Adipose tissue (tissue), 3 donors: Measurements from ENCODE around the gene KRTAP1-4. TPM values are rescaled to one million over a fixed set of nuclear protein-coding genes. Genes with fewer than 3 reads are reported as not detected.
"Not testable (repeated sequence)": the region's sequence is repeated elsewhere in the genome, so short reads cannot be mapped to it uniquely, and the experiment has no call there.

Experiments
- H3K27ac ChIP-seq: one replicate; pipeline ENCODE4 v1.5.1; 2013; ENCODE audit warnings: low read depth, low read length
- WGBS, 3 donors: extraction: QIAGEN DNeasy Blood & Tissue Kit; methylation state at CpG; one replicate each; pipeline ENCODE4 v1.1.7; 2013; 5-methylcytosine and 5-hydroxymethylcytosine counted together
- polyA plus RNA-seq, 3 donors: library from polyadenylated mRNA; stranded (reverse); fragments of 200-250 nt; gene quantifications; one replicate each; pipeline ENCODE4 v1.2.3, GENCODE V29; 2013
- donor health status: healthy with polysubstance abuse.
- donor health status: Bipolar disorder and iron deficiency.
- donor health status: healthy.

KRTAP1-4 gene, protein sequence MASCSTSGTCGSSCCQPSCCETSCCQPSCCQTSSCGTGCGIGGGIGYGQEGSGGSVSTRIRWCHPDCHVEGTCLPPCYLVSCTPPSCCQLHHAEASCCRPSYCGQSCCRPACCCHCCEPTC
- not detected for polyA plus RNA-seq

DNA sequence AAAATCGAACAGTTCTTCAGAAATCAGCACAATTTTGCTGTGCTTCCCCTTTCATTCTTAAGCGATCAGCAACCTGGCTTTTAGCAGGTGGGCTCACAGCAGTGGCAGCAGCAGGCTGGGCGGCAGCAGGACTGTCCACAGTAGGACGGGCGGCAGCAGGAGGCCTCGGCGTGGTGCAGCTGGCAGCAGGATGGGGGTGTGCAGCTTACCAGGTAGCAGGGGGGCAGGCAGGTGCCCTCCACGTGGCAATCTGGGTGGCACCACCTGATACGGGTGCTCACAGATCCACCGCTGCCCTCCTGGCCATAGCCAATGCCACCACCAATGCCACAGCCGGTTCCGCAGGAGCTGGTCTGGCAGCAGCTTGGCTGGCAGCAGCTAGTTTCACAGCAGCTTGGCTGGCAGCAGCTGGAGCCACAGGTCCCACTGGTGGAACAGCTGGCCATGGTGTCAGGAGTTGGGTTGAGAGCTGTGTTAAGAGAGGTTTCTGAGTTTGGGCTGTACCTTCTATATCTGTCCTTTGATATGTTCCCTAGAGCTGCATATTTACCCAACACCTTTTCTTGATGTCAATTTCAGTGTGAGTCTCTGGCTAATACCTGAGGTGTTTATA is at the start of gene KRTAP1-4:
Gene KRTAP1-4, minus strand, starts transcription at position 563 of the 613 bp plus-strand sequence. Its CDS starts 117 bp downstream, at position 446.
- 83 to 86% (median 83%) methylated on average over 12 of the region's 12 CpGs for WGBS, 3 donors

DNA sequence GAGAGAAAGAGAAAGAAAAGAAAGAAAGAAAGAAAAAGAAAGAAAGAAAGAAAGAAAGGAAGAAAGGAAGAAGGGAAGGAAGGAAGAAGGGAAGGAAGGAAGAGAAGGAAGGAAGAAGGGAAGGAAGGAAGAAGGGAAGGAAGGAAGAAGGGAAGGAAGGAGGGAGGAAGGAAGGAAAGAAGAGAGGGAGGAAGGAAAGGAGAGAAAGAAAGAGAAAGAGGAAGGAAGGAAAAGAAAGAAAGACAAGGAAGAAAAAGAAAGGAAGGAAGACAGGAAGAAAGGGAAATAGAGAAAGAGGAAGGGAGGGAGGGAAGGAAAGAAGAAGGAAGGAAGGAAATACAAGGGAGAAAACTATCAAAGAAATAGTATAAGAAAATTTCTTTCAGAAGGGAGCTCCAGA is 46.8 kb upstream of the KRTAP1-4 start:
- H3K27ac ChIP-seq = no peak overlapping the region

More for the DNA sequence above, at the start of gene KRTAP1-4:
- H3K27ac ChIP-seq = no peak within 1 kb of the TSS

DNA sequence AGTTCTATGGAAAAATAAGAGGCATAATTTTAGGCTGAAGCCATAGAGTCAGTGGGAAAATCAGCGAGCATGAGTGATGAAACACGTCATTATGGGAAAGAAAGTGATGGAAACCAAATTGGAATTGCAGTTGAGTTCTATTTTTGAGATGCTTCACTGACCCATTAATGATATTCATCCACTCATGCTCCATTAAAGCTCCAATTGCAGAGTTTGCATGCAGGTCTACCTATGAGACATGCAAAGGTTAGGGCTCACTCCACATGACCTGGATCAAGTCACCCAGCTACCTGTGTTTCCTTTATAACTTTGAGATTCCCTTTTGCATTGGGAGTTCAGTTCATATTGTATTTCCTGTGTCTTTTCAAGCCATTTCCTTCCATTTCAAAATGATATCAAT is 43.7 kb upstream of the KRTAP1-4 start:
- H3K27ac ChIP-seq = no peak overlapping the region
- 83 to 91% (median 87%) methylated on average over 2 of the region's 2 CpGs for WGBS, 3 donors

DNA sequence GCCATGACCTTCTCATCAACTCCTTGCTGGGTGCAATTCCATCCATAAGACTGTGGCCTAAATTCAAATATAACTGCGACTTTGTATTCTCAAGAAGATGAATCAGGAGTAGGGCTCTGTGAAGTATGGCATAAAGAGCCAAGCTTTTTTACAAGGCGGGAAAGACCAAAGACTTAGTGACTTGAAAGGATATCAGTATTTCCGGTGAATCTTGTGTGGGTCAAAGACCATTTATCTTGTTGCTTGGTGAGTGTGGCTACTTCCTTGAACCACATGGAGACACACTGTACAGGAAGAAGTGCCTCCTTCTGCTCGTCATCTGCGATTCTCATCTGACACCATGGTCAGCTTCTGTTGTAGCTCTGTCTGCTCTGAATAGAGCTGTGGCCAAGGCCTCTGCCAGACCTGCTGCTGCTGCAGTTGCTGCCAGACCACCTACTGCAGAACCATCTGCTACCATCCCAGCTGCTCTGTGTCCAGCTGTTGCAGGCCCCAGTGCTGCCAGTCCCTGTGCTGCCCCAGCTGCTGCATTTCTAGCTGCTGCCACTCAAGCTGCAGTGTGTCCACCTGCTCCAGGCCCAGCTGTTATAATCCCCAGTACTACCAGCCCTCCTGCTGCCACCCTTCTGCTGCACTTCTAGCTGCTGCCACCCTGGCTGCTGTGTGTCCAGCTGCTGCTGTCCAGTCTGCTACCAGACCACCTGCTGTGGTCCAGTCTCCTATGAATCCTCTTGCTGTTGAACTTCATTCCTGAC is 41.8 kb upstream of the KRTAP1-4 start:
- 83 to 88% (median 84%) methylated on average over 5 of the region's 5 CpGs for WGBS, 3 donors

DNA sequence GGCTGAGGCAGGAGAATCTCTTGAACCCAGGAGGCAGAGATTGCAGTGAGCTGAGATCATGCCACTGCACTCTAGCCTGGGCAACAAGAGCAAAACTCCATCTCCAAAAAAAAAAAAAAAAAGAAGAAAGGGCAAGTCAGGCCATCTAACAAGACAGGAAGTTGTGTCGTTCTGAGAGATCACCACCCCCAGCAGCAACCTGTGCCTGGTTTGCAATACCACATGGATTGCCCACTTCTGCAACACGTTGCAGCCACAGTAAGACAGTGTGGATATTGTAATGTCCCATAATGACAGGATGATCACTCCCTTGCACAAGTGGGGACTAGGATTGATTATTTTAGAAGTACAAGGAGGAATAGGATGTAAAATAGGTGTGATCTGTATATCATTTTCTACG is 39.0 kb upstream of the KRTAP1-4 start:
- H3K27ac ChIP-seq = no peak overlapping the region
- 54 to 81% (median 61%) methylated on average over 3 of the region's 3 CpGs for WGBS, 3 donors

More for the DNA sequence above, 41.8 kb upstream of the KRTAP1-4 start:
- no peak overlapping the region for H3K27ac ChIP-seq

DNA sequence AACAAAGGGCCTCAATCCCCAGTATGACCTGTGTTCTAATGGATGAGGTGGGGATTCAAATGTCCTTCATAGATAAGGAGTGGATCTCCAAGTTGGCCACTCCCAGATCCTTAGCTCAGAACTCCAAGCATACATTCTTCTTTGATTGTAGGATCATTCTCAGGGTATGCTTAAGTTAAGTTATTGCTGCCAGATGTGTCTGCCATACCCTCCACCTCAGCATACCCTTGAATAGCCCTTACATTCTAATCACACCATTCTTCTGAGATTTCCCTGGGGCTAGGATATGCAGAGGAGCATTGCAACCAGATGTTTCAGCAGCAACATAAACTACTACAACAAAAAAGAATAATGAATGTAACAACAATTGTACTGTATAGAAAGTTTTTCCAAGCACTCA is 37.3 kb upstream of the KRTAP1-4 start:
- H3K27ac ChIP-seq = no peak overlapping the region

DNA sequence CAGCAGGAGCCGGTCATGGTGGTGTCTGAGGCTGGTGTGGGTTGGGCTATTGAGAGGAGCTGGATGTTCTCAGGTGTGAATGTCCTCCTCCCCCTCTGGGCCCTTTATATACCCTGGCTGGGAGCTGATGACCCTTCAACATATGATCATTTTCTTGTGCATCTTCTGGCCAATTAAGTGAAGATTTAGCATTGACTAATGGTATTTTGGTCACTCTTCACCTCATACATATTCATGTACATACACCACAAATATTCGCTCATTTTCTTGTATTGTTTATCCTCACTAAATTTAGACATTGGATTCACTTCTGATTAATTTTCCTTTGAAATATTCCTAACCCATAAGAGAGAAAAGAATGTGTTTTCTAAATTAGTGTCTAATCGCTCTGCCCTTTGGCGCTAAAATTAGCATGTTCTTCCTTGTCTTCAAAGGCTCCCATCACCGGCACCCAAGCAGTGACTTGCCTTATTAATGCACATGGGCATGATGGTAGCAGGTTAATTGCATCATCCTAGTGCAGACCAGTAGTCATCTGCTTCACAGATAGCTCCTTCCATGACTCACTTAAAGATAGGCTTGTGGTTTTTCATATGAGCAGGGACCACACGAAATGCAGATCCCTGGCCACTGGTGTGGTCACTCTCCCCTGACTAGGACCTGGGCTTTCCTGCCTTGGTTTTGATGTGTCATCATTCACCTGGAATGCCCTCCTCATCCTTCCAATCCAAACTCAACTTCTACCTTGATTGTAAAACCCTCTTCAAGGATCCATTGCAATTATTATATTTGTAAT is 36.0 kb upstream of the KRTAP1-4 start, which contains the start of gene KRTAP2-4:
Gene KRTAP2-4, minus strand, starts transcription at position 51 of the 796 bp plus-strand sequence. Its CDS starts 34 bp downstream, at position 17.
- WGBS, 3 donors = 85 to 91% (median 90%) methylated on average over 5 to 6 of the region's 6 CpGs
- H3K27ac ChIP-seq = no peak within 1 kb of the TSS

DNA sequence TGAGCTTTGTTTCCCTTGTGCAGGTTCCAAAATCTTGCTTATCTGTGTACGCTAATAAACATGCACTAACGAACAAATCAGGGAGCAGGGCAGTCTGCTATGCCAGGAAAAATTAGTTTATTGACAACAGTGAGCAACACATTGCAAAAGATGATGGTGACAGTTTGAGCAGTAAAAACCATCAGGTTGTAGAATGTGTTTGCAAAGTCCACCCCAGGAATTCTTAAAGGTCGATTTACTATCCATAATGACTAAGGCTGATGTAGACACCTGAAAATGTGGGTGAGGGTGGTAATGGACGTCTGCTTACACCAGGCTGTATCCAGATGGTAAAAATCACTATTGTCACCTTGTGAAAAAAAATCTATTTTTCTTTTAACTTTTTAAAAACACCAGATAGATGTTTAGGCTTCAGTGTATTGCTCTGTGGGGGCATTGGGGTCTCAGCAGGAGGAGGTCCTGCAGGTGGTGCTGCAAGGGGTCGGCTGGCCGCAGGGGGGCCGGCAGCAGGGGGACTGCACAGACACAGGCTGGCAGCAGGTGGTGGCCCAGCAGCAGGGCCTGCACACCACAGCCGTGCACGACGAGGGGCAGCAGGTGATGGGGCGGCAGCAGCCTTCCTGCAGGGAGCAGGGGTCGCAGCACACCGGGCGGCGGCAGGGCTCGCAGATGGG is 35.2 kb upstream of the KRTAP1-4 start:
- H3K27ac ChIP-seq = not testable (repeated sequence)
- WGBS, 3 donors = 64 to 72% (median 67%) methylated on average over 6 to 7 of the region's 16 CpGs

DNA sequence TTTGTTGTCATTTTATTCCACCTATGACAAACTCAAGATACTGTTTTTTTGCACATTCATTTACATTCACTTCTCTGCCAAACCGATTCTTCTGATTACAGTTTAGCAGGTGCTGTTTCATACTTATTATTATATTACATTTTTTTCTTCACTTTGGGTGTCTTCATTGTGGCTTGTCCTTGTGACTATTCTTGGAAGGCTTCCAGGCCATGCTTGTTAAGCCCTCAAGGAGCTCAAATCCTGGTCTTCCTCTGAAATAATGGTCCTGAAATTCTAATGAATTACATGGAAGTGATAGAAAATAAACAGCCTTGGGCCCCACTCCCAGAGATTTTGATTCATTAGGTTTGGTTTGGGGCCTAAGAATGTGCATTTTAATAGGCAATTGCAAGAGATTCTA is 34.3 kb upstream of the KRTAP1-4 start:
- WGBS, 3 donors = 67 to 85% (median 79%) methylated on average over 1 of the region's 1 CpG
- H3K27ac ChIP-seq = no peak overlapping the region

DNA sequence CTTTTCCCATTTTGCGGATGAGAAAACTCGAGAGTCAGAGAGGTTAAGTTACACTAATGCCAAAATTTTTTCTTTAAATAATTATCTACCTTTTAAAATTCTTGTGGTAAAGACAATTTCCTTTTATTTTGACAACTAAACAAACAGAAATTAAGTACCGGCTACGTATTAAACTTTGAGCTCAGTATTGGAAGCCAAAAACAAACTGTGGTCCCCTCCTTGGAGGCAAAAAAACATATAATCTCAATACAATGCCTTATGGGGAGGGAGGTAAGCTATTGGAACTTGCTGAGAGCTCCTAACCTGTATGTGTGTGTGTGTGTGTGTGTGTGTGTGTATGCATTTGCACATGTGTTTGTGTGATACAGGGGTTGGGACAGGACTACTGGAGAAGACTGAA is 33.5 kb upstream of the KRTAP1-4 start:
- 71 to 87% (median 86%) methylated on average over 4 of the region's 4 CpGs for WGBS, 3 donors
- no peak overlapping the region for H3K27ac ChIP-seq

DNA sequence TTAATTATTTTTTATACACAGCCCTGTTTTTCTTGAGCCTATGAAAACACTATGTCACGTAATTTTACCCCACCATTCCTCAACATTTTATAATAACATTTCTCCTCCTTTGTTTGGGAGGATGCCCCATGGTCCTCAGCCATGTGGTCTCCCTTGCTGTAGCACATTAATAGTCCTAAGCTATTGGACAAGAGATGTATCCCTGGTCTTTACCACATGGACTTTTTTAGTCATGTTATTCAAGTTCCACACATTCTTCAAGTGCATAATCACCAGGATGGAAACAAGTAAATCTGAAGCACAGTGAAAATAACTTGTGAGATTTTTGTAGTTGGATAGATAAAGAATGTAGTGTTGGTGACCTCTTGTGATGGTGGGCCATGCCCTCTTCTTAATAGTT is 32.0 kb upstream of the KRTAP1-4 start:
- WGBS, 3 donors = 64 to 65% (median 64%) methylated on average over 1 of the region's 1 CpG

DNA sequence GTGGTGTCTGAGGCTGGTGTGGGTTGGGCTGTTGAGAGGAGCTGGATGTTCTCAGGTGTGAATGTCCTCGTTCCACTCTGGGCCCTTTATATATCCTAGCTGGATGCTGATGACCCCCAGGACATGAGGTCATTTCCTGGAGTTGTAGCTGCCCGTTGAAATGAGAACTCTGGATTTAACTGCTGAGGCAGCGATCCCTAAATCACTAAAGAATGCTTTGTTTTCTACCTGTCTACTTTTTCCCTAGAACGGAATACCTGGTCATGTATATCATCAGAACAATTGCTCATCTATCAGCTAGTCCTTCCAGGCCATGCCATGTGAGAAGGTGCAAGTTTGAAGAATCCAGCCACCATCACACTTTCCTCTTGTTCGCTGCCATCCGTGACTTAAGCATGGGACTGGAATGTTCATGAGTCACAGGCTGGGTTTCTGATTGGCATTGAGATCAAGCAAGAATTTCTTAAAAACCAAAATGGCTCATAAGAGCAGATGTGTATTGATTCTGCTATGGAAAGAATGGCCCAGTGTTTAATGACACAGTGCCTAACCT is 30.1 kb upstream of the KRTAP1-4 start, which contains the start of gene KRTAP2-3:
Gene KRTAP2-3, minus strand, starts transcription at position 63 of the 553 bp plus-strand sequence. CDS start 64 bp downstream, outside the sequence.
- no peak within 1 kb of the TSS for H3K27ac ChIP-seq
- WGBS, 3 donors = 54 to 72% (median 63%) methylated on average over 6 of the region's 6 CpGs

More for the DNA sequence above, 32.0 kb upstream of the KRTAP1-4 start:
- no peak overlapping the region for H3K27ac ChIP-seq

DNA sequence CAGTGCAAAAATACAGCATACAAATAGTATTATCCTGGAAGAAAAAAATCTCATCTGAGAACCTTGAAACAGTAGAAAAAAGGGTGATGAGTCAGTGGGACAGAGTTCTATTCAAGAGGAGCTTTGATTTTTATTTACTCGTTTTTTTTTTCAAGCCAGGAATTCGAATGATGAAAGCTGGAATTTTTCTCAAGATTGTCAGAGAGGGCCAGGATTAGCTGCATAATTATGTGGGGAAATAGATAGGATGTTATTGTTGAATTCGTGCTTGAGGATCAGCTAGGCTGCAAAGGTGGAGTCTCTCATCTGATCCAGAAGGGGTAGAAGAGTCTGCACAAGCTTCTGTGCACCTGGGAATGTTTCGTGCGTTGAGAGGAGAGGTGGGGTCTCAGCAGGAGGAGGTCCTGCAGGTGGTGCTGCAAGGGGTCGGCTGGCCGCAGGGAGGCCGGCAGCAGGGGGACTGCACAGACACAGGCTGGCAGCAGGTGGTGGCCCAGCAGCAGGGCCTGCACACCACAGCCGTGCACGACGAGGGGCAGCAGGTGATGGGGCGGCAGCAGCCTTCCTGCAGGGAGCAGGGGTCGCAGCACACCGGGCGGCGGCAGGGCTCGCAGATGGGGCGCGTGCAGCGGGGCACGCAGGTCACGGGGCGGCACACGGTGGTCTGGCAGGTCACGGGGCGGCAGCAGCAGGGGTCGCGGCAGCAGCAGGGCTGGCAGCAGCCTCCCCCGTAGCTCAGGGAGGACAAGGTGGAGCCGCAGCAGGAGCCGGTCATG is 29.5 kb upstream of the KRTAP1-4 start:
- not testable (repeated sequence) for H3K27ac ChIP-seq
- 16 to 40% (median 38%) methylated on average over 9 to 10 of the region's 31 CpGs for WGBS, 3 donors

DNA sequence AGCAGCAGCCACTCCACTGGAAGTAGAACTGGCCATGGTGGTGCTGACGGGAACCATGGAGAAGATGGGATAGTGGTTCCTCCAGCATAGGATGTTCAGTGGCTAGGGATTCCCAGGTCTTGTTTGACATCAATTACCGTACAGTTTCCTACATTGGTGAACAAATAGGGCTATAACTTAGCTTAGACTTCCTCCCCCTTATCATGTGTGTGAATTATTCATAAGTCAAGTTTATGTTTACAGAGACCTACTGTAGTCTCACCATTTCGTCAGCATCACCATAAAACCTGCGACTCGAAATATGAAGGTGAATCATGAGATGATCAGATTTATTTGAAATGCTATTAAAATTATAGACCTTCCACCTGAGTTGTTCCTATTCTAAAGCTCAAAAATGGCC is 28.7 kb upstream of the KRTAP1-4 start:
- WGBS, 3 donors = 78 to 92% (median 87%) methylated on average over 5 of the region's 5 CpGs
- no peak overlapping the region for H3K27ac ChIP-seq

DNA sequence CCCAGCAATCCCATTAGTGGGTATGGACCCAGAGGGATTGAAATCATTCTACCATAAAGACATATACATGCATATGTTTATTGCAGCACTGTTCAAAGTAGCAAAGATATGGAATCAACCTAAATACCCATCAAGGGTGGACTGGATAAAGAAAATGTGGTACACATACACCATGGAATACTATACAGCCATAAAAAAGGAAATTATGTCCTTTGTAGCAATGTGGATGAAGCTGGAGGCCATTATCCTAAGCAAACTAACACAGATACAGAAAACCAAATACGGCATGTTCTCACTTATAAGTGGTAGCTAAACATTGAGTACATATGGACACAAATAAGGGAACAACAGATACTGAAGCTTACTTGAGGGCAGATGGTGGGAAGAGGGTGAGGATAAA is 27.6 kb upstream of the KRTAP1-4 start:
- 91 to 97% (median 97%) methylated on average over 1 of the region's 1 CpG for WGBS, 3 donors
- H3K27ac ChIP-seq = no peak overlapping the region

DNA sequence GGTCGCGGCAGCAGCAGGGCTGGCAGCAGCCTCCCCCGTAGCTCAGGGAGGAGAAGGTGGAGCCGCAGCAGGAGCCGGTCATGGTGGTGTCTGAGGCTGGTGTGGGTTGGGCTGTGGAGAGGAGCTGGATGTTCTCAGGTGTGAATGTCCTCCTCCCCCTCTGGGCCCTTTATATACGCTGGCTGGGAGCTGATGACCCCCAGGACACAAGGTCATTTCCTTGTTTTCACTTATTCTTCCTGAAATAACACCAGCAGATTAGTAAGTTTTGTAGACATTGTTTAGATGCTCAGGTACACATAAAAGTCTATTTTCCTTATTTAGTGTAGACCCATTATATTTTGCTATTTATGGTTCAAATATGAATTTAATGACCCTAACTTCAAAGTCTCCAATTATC is 25.1 kb upstream of the KRTAP1-4 start, which contains the start of gene KRTAP2-2:
Gene KRTAP2-2, minus strand, starts transcription at position 101 of the 400 bp plus-strand sequence. Its CDS starts 19 bp downstream, at position 82.
- H3K27ac ChIP-seq = not testable (repeated sequence)
- 18 to 56% (median 56%) methylated on average over 1 of the region's 6 CpGs for WGBS, 3 donors

DNA sequence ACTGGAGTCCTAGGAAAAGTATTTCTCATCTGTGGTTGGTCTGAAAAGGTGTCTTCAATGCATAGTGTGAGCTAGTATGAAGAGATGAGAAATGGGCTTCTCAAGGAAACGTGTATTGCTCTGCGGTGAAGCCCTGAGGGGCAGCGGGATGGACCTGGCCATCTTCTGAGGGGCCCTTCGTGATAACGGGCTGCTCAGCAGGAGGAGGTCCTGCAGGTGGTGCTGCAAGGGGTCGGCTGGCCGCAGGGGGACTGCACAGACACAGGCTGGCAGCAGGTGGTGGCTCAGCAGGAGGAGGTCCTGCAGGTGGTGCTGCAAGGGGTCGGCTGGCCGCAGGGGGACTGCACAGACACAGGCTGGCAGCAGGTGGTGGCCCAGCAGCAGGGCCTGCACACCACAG is 24.6 kb upstream of the KRTAP1-4 start:
- WGBS, 3 donors = 69 to 79% (median 77%) methylated on average over 6 to 7 of the region's 9 CpGs
- not testable (repeated sequence) for H3K27ac ChIP-seq
